ENCODE data around the gene CARS2.

The CARS2 gene

DNA sequence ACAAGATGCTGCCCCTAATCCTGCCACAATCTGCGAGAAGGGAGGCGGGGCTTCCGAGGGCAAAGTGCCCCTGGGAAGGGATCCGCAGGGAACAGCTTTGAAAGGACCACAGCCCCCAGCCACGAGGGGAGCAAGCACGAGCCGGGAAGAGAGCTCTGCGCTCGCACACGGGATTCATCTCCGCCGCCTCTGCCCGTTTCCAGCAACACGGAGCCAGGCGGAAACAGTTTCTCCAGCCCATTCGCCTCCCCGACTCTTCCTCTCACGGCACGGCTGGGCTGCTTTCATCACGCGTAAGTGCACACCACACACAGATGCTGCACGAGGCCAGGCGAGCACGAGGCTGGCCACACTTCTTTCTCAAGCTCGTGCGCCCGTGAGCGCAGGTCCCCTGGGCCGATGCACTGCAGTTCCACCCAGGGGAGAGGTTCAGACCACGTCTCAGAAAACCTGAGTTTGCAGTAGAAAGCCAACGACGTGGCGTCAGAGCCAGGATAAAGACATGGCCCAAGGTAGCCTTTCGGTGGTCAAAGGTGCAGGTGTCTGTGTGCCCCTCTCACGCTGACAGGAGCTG, 57.0 kb downstream of the CARS2 start:
- no peak overlapping the region for H3K4me3 ChIP-seq (replicated peaks; ENCODE audit: low read depth, low read length)
- TF ChIP-seq, protein P1, sequence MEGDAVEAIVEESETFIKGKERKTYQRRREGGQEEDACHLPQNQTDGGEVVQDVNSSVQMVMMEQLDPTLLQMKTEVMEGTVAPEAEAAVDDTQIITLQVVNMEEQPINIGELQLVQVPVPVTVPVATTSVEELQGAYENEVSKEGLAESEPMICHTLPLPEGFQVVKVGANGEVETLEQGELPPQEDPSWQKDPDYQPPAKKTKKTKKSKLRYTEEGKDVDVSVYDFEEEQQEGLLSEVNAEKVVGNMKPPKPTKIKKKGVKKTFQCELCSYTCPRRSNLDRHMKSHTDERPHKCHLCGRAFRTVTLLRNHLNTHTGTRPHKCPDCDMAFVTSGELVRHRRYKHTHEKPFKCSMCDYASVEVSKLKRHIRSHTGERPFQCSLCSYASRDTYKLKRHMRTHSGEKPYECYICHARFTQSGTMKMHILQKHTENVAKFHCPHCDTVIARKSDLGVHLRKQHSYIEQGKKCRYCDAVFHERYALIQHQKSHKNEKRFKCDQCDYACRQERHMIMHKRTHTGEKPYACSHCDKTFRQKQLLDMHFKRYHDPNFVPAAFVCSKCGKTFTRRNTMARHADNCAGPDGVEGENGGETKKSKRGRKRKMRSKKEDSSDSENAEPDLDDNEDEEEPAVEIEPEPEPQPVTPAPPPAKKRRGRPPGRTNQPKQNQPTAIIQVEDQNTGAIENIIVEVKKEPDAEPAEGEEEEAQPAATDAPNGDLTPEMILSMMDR (IDR thresholded peaks at IDR 0.05; ENCODE audit: low read depth, low read length, missing control alignments) = no peak
- no peak for DNase-seq (ENCODE audit: extremely low read depth, low read depth)

DNA sequence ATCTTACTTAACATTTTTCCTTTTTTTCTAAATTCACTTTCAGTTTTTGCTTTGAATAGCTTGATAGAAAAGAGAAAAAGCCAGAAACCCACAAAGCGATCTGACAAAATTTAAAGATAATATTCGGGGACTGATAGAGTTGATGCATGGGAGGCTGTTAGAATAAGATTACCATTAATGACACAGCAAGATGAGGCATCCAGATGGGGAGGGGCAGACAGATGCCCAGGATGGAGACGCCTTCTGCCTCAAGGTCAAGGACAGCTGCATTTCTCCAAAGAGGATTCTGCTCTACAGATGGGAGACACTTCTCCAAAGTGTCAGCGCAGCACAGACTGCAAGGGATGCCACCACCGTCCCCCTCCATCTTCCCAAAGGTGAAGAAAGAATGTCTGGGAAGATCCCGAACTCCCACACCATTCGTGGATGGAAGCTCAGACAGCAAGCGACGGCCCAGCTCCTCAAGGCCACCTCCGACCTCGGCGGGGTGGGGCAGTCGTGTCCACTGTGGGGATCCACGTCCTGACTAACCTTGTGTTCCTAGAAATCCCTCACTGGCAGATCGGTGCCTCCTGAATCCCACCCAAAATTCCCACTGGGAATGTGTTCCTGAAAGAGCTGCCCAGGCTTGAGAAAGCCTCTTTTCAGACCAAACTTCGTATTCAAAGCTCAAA, 57.6 kb downstream of the CARS2 start:
- TF ChIP-seq, protein P1 (IDR thresholded peaks at IDR 0.05; ENCODE audit: low read depth, low read length, missing control alignments) = no peak
- DNase-seq (ENCODE audit: extremely low read depth, low read depth) = no peak
- H3K4me3 ChIP-seq (replicated peaks; ENCODE audit: low read depth, low read length) = no peak overlapping the region

DNA sequence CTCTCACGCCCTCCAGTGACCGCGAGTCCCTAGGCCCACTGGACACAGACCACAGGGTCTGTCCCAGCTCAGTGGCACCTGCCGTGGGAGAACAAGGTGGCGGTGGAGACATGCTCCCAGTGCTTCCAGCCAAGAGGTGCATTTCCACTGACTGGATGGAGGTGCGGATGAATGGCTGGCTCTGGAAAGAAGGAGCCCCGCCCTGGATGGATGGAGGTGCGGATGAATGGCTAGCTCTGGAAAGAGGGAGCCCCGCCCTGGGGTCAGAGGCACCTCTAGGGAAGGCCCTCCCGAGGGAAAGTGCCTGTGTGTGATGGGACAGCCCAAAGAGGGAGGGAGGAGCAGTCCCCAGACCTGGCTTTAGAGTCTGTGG, 58.6 kb downstream of the CARS2 start:
- TF ChIP-seq, protein P1 (IDR thresholded peaks at IDR 0.05; ENCODE audit: low read depth, low read length, missing control alignments) = no peak
- DNase-seq (ENCODE audit: extremely low read depth, low read depth) = no peak
- no peak overlapping the region for H3K4me3 ChIP-seq (replicated peaks; ENCODE audit: low read depth, low read length)

DNA sequence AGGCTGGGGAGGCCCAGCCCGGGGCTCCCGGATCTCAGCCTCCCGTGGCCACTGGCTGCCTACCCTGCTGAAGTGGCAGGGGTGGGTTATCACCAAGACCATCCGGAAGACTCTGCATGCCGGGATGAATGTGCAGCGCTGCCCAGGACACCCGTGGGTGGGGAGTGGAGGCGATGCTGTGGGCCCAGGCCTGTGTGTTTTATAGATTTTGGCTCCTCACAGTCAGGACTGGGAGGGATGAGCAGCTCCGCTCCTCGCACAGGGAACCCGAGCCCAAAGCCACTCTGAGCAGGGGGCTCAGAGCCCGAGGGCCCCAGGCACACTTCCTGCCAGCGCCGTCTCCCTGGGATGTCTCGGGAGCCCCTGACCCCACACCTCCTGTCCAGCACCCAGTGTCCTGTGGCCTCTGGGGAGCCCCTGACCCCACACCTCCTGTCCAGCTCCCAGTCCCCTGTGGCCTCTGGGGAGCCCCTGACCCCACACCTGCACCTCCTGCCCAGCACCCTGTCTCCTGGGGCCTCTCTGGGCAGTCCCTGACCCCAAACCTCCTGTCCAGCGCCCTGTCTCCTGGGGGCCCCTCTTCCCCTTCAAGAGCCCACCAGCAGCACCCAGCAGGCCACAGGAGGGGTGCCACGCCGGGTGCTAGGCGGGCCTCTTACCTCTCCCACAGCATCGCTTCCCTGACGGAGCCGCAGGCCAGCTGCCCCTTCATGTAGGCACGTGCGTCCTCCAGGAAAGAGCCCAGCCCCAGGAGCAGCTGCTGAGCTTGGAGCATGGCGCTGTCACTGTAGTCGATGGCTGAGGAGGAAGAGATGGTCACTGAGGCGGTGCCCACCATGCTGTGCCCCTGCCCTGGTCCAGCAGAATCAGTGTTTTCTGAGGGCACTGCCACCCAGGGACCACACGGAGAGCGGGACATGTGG, 59.2 kb downstream of the CARS2 start:
- TF ChIP-seq, protein P1 (IDR thresholded peaks at IDR 0.05; ENCODE audit: low read depth, low read length, missing control alignments) = no peak
- H3K4me3 ChIP-seq (replicated peaks; ENCODE audit: low read depth, low read length) = no peak overlapping the region
- DNase-seq (ENCODE audit: extremely low read depth, low read depth) = no peak

DNA sequence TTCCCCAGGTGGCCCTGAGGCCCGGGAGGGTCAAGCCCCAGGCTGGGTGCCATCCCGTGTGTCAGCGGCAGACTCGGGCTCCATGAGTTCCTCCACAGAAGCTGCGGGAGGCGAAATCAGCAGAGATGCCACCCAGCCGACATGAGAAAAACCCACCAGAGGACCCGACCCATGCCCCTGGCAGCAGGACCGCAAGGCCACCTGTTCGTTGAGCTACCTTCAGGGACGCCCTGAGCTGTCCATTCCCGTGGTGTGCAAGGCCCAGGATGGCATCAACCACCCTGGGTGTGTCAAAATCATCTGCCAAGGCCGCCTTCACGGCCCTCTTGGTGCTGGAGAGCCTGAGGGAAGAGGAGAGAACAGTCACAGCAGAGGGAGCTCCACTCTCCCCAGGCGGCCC, 60.2 kb downstream of the CARS2 start:
- TF ChIP-seq, protein P1 (IDR thresholded peaks at IDR 0.05; ENCODE audit: low read depth, low read length, missing control alignments) = no peak
- no peak for DNase-seq (ENCODE audit: extremely low read depth, low read depth)
- H3K4me3 ChIP-seq (replicated peaks; ENCODE audit: low read depth, low read length) = no peak overlapping the region

DNA sequence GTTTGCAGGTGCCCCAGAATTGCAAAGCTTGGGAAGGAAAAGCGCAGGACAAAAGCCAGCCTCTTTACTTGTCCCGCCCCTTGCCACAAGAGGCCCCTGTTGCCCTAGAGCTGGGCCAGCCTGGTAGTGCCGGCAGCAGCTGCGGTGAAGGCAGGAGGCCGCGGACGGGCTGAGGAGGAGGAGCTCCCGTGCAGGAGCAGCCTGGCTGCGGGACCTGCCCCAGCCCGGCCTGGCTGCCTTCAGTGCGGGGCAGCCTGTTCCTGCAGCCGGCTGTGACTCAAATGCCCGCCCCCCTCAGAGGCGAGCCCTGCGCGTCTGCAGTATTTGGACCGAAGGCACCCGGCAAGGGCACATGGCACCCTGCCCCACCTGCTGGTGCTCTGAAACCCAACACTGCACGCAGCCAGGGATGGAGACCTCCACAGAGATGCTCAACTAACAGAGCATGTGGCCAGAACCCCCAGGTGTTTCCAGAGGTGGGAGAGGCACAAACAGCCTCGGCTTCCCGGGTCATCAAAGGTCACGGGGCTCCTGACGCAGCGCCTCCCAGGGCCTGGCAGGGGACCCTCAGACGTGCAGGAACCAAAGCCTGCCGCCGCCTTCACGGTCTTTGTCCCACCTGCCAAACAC, 60.9 kb downstream of the CARS2 start:
- TF ChIP-seq, protein P1 (IDR thresholded peaks at IDR 0.05; ENCODE audit: low read depth, low read length, missing control alignments) = peak; percentile 33
- peak; percentile 24 for DNase-seq (ENCODE audit: extremely low read depth, low read depth)
- H3K4me3 ChIP-seq (replicated peaks; ENCODE audit: low read depth, low read length) = no peak overlapping the region

Data from HFF-Myc (cell line).